HCT116 (cell line): ENCODE results near the gene TTC23L. TPM values are rescaled to one million over a fixed set of nuclear protein-coding genes. Genes with fewer than 3 reads are reported as not detected.

ENCODE experiments used
- ATAC-seq: fragments of 200-7000 bp; cut with Tn5 transposase; 2 replicates; pipeline ENCODE4 v1.9.1; 2020; ENCODE audit warnings: mild to moderate bottlenecking, moderate library complexity
- BruUV-seq: library from RNA; stranded (reverse); fragments of 400-500 nt; replicated peaks from 2 replicates; lab custom pipeline; 2021; lab: Mats Ljungman, UMichigan
- CTCF ChIA-PET: fragments of 300-600 bp; sonication (Branson Sonifier 250); formaldehyde crosslinking; loops from one replicate; lab custom pipeline; 2021; ENCODE audit warnings: antibody characterized with exemption; lab: Charles Lee
- POLR2A ChIA-PET: fragments of 300-600, 350-600 bp; sonication (Branson Sonifier 250); formaldehyde crosslinking; loops from one replicate; lab custom pipeline; 2021; ENCODE audit warnings: antibody characterized with exemption; lab: Charles Lee
- RAD21 ChIA-PET, 2 experiments: fragments of 300-600 bp; sonication (Branson Sonifier 250); formaldehyde crosslinking; loops; one replicate each; lab custom pipeline; 2023; ENCODE audit warnings: low total read pairs in 2 of 2; ENCODE audit not compliant: uncharacterized antibody in 2 of 2, unreplicated experiment in 2 of 2, low non-redundant PET in 1 of 2; lab: Charles Lee
- DNase-seq: peaks from one replicate; pipeline ENCODE4 v3.0.0-alpha.2; 2010; ENCODE audit warnings: low read depth, low spot score
- H2AFZ ChIP-seq: fragments of 200-600 bp; shearing (Covaris generic), sonication (generic); 2 replicates; pipeline ENCODE4 v1.6.1; 2017; ENCODE audit warnings: low read depth, mixed run types, mixed read lengths, antibody characterized with exemption, low read length; ENCODE audit not compliant: poor library complexity, severe bottlenecking
- H3K27ac ChIP-seq: 2 replicates; pipeline ENCODE4 v1.5.1; 2012; ENCODE audit warnings: low read depth, low read length
- H3K27me3 ChIP-seq: fragments of 200-600 bp; sonication (generic); 2 replicates; pipeline ENCODE4 v1.6.1; 2016; ENCODE audit warnings: mixed run types, low read length, mixed read lengths; ENCODE audit not compliant: insufficient read depth
- H3K36me3 ChIP-seq, 2 experiments: fragments of 200-500 bp in 1 of 2; fragments of 200-600 bp in 1 of 2; sonication (Bioruptor generic) in 1 of 2; sonication (generic) in 1 of 2; 2 replicates each; pipeline versions ENCODE4 v1.5.1 to v1.6.1; 2014 to 2016; ENCODE audit warnings: low read length in 2 of 2, inconsistent platforms in 1 of 2, mixed read lengths in 1 of 2, mixed run types in 1 of 2; ENCODE audit not compliant: insufficient read depth in 2 of 2, control insufficient read depth in 1 of 2
- H3K4me1 ChIP-seq, 2 experiments: fragments of 200-600 bp in 1 of 2; sonication (generic) in 1 of 2; 2 replicates each; pipeline versions ENCODE4 v1.5.1 to v1.6.1; 2012 to 2017; ENCODE audit warnings: low read length in 2 of 2, inconsistent platforms in 1 of 2, mild to moderate bottlenecking in 1 of 2, mixed read lengths in 1 of 2, mixed run types in 1 of 2, moderate library complexity in 1 of 2; ENCODE audit not compliant: insufficient read depth in 2 of 2, control insufficient read depth in 1 of 2
- H3K4me2 ChIP-seq: fragments of 200-600 bp; sonication (generic); 2 replicates; pipeline ENCODE4 v1.6.1; 2017; ENCODE audit warnings: mixed run types, low read length, mixed read lengths
- H3K4me3 ChIP-seq, 2 experiments: fragments of 200-600 bp in 1 of 2; sonication (generic) in 1 of 2; replicated peaks in 1 of 2; 2 replicates each; pipeline ENCODE4 v1.5.1; 2011 to 2016; ENCODE audit warnings: low read length in 2 of 2, control low read depth in 1 of 2, low read depth in 1 of 2, mild to moderate bottlenecking in 1 of 2, mixed read lengths in 1 of 2, mixed run types in 1 of 2
- H3K79me2 ChIP-seq: fragments of 200-600 bp; sonication (generic); 2 replicates; pipeline ENCODE4 v1.6.1; 2017; ENCODE audit warnings: mild to moderate bottlenecking, mixed run types, low read length, moderate library complexity, mixed read lengths; ENCODE audit not compliant: insufficient read depth
- H3K9ac ChIP-seq: fragments of 200-600 bp; sonication (generic); 2 replicates; pipeline ENCODE4 v1.6.1; 2016; ENCODE audit warnings: low read length, mixed read lengths
- H3K9me2 ChIP-seq: fragments of 200-600 bp; sonication (generic), shearing (Covaris generic); 2 replicates; pipeline ENCODE4 v1.6.1; 2017; ENCODE audit warnings: mixed run types, mild to moderate bottlenecking, moderate library complexity; ENCODE audit not compliant: insufficient read depth
- H3K9me3 ChIP-seq, 2 experiments: fragments of 200-500 bp in 1 of 2; fragments of 200-600 bp in 1 of 2; sonication (Bioruptor generic) in 1 of 2; sonication (generic) in 1 of 2; 2 replicates each; pipeline ENCODE4 v1.6.1; 2014 to 2017; ENCODE audit warnings: low read length in 2 of 2, mixed read lengths in 2 of 2, inconsistent platforms in 1 of 2, low read depth in 1 of 2, mild to moderate bottlenecking in 1 of 2, mixed run types in 1 of 2, moderate library complexity in 1 of 2; ENCODE audit not compliant: control insufficient read depth in 1 of 2, insufficient read depth in 1 of 2
- H4K20me1 ChIP-seq: fragments of 200-600 bp; sonication (generic), shearing (Covaris generic); 2 replicates; pipeline ENCODE4 v1.6.1; 2017; ENCODE audit warnings: mixed run types, mild to moderate bottlenecking, moderate library complexity; ENCODE audit not compliant: insufficient read depth
- ATF3 ChIP-seq: IDR thresholded peaks from 2 replicates; pipeline ENCODE4 v1.6.1; 2012
- CBX3 ChIP-seq: IDR thresholded peaks from 2 replicates; pipeline ENCODE4 v1.6.1; 2012; ENCODE audit warnings: low read depth
- CEBPB ChIP-seq: IDR thresholded peaks from 2 replicates; pipeline ENCODE4 v1.6.1; 2012; ENCODE audit warnings: low read depth
- ELF1 ChIP-seq: IDR thresholded peaks from 2 replicates; pipeline ENCODE4 v1.6.1; 2012; ENCODE audit warnings: low read depth, borderline replicate concordance
- JUND ChIP-seq: IDR thresholded peaks from 2 replicates; pipeline ENCODE4 v1.6.1; 2012
- SIN3A ChIP-seq: IDR thresholded peaks from 2 replicates; pipeline ENCODE4 v1.6.1; 2012; ENCODE audit warnings: low read depth
- SP1 ChIP-seq: IDR thresholded peaks from 2 replicates; pipeline ENCODE4 v1.6.1; 2012; ENCODE audit warnings: low read depth
- TCF7L2 ChIP-seq: IDR thresholded peaks from 2 replicates; pipeline ENCODE4 v1.7.0; 2011; ENCODE audit warnings: borderline replicate concordance, inconsistent platforms; ENCODE audit not compliant: insufficient read depth, insufficient read length; ENCODE audit errors: extremely low read depth
- YY1 ChIP-seq: IDR thresholded peaks from 2 replicates; pipeline ENCODE4 v1.6.1; 2011; ENCODE audit warnings: low read length, low read depth, moderate library complexity, mild to moderate bottlenecking; ENCODE audit not compliant: insufficient replicate concordance; ENCODE audit errors: extremely low read depth
- intact Hi-C: fragments of 100-400 bp; cut with micrococcal nuclease; formaldehyde crosslinking; loops from 2 replicates; pipeline ENCODE4 v1.10.0; 2022
- total RNA-seq: library from RNA; stranded (reverse); gene quantifications from one replicate; pipeline ENCODE4 v1.2.1, GENCODE V29; 2021; ENCODE audit not compliant: unreplicated experiment
- TF ChIP-seq, protein P1 (sequence below): IDR thresholded peaks from 2 replicates; pipeline ENCODE4 v1.6.1; 2011; ENCODE audit warnings: mild to moderate bottlenecking, low read length, moderate library complexity; ENCODE audit not compliant: insufficient replicate concordance; ENCODE audit errors: extremely low read depth

Gene TTC23L
- total RNA-seq, 1 experiment from 2014 or later: 1.0 TPM

DNA sequence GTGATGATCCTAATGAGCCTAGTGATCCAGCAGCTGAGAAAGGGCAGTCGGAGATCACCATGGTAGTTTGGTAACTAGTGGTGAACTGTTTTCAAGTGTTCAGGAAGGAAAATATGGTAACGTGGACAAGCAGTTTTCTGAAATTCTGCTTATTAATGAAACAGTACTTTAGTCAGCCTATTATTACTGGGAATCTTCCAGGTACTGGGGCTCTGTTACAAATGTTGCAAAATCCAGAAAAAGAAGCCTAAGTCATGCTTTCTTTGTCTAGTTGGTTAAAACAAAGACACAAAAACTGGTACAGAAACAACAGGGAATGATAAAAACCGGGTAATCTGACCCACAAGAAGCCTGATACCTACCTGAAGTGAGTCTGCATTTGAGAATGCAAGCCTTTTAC, 18.2 kb downstream of the TTC23L start:
- no peaks in the 10 kb centered on the region for H4K20me1 ChIP-seq
- no peaks in the 10 kb centered on the region for H3K79me2 ChIP-seq
- POLR2A ChIA-PET: no interaction called here
- no peaks in the 10 kb centered on the region for H3K9me3 ChIP-seq
- no peaks in the 10 kb centered on the region for H3K4me1 ChIP-seq
- H3K27ac ChIP-seq: no peak overlapping the region
- CTCF ChIA-PET: no interaction called here
- RAD21 ChIA-PET: no interaction called here
- BruUV-seq: no TSS peak
- no peaks in the 10 kb centered on the region for H3K9me2 ChIP-seq
- no peak for TF ChIP-seq CBX3
- no peak overlapping the region for H2AFZ ChIP-seq
- intact Hi-C loops: no loop called here
- ATAC-seq (no peak), DNase-seq (no peak)
- H3K36me3 ChIP-seq: no peaks in the 10 kb centered on the region; a peak in 1 of 4 replicates
- H3K27me3 ChIP-seq: no peaks in the 10 kb centered on the region
- H3K9ac ChIP-seq: no peak overlapping the region
- H3K4me3 ChIP-seq: no peak overlapping the region
- H3K4me2 ChIP-seq: no peak overlapping the region

DNA sequence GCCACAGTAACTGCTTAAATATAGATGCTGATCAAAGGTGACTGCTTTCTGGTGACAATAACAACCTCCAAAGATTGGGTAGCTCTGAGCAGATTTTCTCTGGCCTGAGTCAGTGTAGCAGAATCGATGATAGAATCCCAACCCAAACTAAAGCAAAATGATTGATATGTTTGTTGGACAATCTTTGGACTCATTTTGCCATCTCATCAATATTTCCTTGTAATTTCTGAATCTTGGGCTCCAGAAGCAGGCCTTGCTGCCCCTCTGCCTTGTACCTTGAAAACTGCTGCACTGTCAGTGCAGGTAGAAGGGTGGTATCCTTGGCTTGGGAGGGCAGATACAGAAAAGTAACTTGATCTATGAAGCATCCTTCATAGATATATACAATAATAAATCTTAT, 18.9 kb downstream of the TTC23L start:
- ChIA-PET CTCF (no interaction called here), POLR2A (no interaction called here), RAD21 (no interaction called here)
- no peaks in the 10 kb centered on the region for H4K20me1 ChIP-seq
- no peaks in the 10 kb centered on the region for H3K9me2 ChIP-seq
- DNase-seq (no peak), ATAC-seq (no peak)
- no peak overlapping the region for H3K4me2 ChIP-seq
- no peaks in the 10 kb centered on the region; a peak in 1 of 4 replicates for H3K36me3 ChIP-seq
- no peak overlapping the region for H2AFZ ChIP-seq
- no TSS peak for BruUV-seq
- no peak for TF ChIP-seq CBX3
- TF ChIP-seq ATF3: no peak
- no peak for TF ChIP-seq CEBPB
- TF ChIP-seq, protein P1, sequence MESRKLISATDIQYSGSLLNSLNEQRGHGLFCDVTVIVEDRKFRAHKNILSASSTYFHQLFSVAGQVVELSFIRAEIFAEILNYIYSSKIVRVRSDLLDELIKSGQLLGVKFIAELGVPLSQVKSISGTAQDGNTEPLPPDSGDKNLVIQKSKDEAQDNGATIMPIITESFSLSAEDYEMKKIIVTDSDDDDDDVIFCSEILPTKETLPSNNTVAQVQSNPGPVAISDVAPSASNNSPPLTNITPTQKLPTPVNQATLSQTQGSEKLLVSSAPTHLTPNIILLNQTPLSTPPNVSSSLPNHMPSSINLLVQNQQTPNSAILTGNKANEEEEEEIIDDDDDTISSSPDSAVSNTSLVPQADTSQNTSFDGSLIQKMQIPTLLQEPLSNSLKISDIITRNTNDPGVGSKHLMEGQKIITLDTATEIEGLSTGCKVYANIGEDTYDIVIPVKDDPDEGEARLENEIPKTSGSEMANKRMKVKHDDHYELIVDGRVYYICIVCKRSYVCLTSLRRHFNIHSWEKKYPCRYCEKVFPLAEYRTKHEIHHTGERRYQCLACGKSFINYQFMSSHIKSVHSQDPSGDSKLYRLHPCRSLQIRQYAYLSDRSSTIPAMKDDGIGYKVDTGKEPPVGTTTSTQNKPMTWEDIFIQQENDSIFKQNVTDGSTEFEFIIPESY: no peak
- no peak for TF ChIP-seq TCF7L2
- TF ChIP-seq YY1: no peak
- no peak for TF ChIP-seq ELF1
- TF ChIP-seq JUND: no peak
- TF ChIP-seq SIN3A: no peak
- no peak for TF ChIP-seq SP1
- intact Hi-C loops: no loop called here
- H3K4me3 ChIP-seq: no peak overlapping the region
- no peaks in the 10 kb centered on the region for H3K9me3 ChIP-seq
- no peaks in the 10 kb centered on the region for H3K79me2 ChIP-seq
- no peak overlapping the region for H3K27ac ChIP-seq
- H3K27me3 ChIP-seq: no peaks in the 10 kb centered on the region
- H3K4me1 ChIP-seq: no peaks in the 10 kb centered on the region
- no peak overlapping the region for H3K9ac ChIP-seq
